ENCODE measurements around the gene OPCML.

Gene OPCML

GRCh38 chr11:133078012-133078411 is 454.3 kb downstream of the OPCML start:
- no peak for DNase-seq (ENCODE audit: low read depth in 2 of 2)

DNA sequence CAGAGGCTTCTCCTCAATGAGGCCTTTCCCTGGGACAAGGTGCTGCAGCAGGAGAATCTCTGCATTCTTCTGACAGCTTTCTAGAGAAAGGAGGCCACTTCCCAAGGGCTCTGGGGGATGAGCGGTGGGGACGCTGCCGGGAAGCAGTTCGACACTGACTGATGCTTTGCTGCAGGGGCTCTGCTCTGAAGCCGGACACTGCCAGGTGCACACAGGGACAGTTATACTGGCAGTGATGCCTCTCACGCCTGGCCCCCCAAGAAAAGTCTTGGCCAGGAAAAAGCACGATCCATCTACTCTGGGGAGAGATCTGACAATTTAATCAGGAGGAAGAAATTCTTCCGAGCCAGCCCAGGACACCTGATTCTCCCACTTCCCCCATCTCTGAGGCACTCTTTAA is 456.9 kb downstream of the OPCML start:
- no peak for DNase-seq (ENCODE audit: low read depth in 2 of 2)

GRCh38 chr11:133072858-133073582 is 459.3 kb downstream of the OPCML start:
- no peak for DNase-seq (ENCODE audit: low read depth in 2 of 2)

DNA sequence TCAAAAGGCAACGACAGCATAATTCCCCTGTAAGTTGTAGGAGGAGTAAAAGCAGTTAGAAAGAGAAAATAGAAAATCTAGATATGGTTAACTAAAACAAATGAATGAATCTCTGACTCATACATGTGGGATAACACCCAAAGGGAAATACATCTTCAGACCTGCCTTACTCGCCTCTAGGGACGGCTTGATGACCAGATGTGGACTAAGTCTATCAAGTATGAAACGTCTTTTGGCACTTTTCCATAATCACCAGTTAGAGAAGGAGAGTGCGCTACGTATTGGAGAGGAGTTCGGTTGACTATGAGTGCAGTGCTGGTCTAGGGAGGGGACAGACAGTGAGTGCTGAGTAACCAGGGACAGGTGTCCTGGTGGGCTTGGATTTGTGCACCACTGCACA is 459.9 kb downstream of the OPCML start:
- no peak for DNase-seq (ENCODE audit: low read depth in 2 of 2)

DNA sequence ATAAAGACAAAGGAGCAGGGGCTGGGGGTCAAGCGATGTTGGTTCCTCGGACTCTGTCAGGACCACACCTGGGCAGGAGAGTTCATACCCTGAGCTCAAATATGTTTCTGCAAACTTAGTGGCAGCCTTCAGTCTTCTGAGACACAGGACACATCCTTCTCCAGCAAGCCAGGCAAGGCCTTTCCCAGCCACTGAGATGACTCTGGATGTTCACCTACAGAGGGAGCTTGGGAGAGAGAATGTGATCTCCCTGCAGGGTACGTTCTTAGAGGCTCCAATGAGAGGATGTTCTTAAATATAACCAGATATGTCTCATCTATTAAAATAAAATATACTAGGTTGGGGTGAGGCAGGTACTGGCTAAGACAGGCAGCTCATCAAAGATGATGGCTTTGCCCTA is 461.5 kb downstream of the OPCML start:
- DNase-seq (ENCODE audit: low read depth in 2 of 2): no peak

DNA sequence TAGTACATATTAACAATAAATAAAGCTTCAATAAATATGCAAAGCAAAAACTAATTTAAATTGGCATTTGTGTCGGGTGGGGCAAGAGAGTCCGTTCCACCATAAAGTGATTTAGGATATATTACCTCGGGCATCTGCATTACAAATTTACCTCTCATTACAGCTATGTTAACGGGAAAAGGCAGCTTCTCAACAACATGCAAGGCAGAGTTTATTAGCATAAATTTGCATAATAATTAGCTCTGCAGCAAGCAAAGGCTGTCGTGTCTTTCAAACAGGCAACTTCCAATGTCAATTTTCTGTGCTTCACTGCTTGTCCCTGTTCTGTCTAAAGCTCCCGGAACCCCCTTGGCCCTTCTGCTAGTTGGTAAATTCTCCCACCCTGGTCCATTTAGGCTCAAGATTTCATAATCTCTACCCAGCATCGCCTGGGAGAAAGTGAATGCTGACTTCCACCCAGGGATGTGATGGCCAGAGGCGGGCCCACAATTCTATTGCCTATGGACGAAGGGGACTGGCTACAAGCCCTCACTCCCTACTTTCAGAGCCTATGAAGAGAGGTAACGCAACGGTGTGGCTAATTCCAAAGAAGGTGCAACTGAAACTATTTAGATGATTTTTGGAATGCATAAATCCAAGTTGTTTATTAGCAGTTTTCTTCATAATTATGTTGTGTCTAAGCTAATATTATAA is 462.1 kb downstream of the OPCML start:
- DNase-seq (ENCODE audit: low read depth in 2 of 2): no peak

DNA sequence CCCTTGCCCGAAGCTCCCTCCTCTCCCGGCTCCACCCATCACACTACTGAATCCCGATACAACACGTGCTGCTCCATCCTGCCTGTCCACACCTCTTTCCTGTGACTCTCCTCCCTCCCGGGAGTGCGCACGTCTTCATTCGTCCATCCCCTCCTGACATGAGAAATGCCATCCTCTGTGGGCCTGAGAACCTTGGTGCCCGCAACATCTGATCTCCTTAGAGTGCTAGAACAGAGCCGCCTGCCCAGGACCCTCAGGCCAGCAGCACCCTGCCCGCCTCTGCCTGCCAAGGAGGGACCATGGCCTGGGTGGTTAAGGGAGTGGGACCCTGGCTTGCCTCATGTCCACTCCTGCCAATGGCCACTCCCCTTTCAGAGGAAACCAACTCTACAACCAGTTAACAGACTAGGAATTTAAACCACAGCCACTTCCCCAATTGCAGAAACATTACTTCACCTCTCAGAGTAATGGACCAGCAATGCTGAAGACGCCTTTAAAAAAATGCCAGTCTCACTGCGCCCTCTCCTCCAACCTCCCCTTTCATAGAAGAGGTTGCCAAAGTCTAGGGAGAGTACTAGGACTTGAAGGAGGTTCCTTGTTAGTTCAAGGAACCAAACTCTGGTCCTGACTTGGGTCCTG is 466.3 kb downstream of the OPCML start:
- DNase-seq (ENCODE audit: low read depth in 2 of 2): no peak

- DNase-seq (ENCODE audit: low read depth in 2 of 2): no peak
These were observed 467.3 kb downstream of the OPCML start for GRCh38 chr11:133064961-133065360.

- no peak for DNase-seq (ENCODE audit: low read depth in 2 of 2)
These were observed 468.0 kb downstream of the OPCML start for GRCh38 chr11:133064152-133064877.

GRCh38 chr11:133058501-133058900 is 473.8 kb downstream of the OPCML start:
- no peak for DNase-seq (ENCODE audit: low read depth in 2 of 2)

- DNase-seq (ENCODE audit: low read depth in 2 of 2): no peak
These were observed 479.1 kb downstream of the OPCML start for GRCh38 chr11:133053124-133053776.

GRCh38 chr11:133052537-133052936 is 479.8 kb downstream of the OPCML start:
- DNase-seq (ENCODE audit: low read depth in 2 of 2): no peak

DNA sequence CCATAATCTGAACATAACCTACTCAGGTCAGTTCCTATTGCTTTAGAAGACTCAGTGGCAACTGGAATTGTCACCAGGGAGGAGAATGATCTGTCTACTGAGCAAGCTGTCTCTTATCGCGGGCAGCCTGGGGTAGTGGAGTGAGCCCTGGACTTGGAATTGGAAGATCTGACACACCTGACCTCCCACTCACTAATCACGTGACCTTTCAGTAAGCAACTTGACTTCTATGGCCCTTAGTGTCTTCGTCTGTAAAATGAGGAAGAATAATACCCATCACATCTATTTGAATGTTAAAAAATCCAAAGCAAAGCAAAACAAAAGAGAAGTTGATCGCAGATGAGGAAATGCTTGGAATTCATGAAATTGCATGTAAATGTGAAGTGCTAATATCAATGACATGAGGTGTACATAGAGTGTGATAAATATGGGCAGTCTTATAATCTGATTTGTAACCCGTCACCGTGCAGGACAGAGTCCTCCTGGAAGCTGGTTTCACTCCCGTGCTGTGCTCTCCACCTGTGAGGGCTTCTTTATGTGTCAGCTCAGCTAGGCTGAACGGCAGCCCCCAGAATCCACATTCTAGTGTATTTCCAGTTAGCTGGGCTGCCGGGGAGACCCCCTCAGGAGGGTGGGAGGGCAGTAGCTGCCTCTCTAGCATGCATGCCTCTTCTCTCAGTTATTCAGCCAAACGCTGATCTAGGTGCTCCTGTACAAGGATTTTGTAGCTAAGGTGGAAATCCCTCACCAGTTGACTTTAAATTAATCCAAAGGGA is 482.9 kb downstream of the OPCML start:
- DNase-seq (ENCODE audit: low read depth in 2 of 2): no peak

DNA sequence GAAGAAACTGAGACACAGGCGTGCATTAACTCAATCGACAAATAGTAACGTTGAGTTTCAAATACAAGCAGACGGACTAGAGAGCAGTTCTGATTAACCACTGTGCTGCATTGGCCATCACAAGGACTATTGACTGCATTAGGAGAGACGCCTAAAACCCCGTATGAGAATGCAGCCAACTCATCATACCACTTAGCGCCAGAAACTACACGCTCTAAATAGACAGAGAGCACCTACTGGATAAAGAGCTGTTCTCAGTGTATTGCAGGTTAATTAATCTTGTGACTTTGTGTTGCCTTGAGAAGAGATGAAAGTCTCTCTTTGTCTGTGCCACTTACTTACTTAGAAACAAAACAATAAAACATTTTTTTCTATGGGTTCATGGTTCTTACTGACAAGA is 484.0 kb downstream of the OPCML start:
- DNase-seq (ENCODE audit: low read depth in 2 of 2): no peak

DNA sequence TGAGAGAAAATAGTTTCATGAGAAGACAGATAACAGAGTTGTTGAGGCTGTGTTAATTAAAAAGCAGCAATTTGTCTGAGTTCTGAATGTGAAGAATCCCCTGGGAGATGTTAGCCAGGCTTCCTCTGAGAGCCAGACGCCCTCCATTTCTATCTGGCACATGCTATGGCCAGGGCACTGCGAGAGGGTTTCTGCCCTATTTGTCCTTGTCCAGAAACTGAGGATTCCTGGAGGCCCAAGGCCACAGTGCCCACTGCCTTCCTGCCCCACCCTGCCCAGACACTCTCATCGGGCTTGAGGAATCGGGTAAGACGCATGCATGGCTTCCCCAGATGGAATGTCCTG is 484.6 kb downstream of the OPCML start:
- DNase-seq (ENCODE audit: low read depth in 2 of 2): no peak

GRCh38 chr11:133047036-133047770 is 485.1 kb downstream of the OPCML start:
- DNase-seq (ENCODE audit: low read depth in 2 of 2): no peak

GRCh38 chr11:133046252-133046651 is 486.0 kb downstream of the OPCML start:
- no peak for DNase-seq (ENCODE audit: low read depth in 2 of 2)

GRCh38 chr11:133041928-133042882 is 490.1 kb downstream of the OPCML start:
- no peak for DNase-seq (ENCODE audit: low read depth in 2 of 2)

DNA sequence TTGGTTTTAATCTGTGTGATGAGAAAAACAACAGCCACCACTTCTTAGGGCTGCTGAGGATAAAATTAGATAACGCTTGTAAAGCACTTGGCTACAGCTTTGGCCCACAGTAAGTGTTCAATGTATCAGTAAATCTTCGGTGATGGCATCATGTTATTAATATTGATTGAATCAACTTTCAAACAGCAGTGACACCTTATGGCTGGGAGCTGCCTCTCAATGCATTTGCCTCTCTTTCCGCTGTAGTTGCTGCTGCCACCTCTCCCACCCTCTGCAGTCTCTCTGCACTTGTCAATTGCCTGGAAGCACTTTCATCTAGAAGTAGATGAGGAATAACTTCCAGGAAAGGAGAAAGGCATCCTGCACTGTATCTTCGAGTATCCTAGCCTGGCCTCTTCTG is 491.1 kb downstream of the OPCML start:
- no peak for DNase-seq (ENCODE audit: low read depth in 2 of 2)

Data from stimulated activated CD4-positive, alpha-beta T cell treated with anti-CD3 and anti-CD28 coated beads, Interleukin-15, amount 100 ng/mL, for 48 hours (primary cell).